CD4-positive, alpha-beta T cell treated with Interleukin-17A for 1 hour (primary cell): ENCODE data around the gene AAK1.
"Not testable (repeated sequence)": the region's sequence is repeated elsewhere in the genome, so short reads cannot be mapped to it uniquely, and the experiment has no call there.

Experiments used
- DNase-seq: peaks from one replicate; pipeline ENCODE4 v3.0.0-alpha.2; 2020

AAK1 gene

GRCh38 chr2:69592511-69592910 is 51.0 kb downstream of the AAK1 start:
- no peak for DNase-seq

DNA sequence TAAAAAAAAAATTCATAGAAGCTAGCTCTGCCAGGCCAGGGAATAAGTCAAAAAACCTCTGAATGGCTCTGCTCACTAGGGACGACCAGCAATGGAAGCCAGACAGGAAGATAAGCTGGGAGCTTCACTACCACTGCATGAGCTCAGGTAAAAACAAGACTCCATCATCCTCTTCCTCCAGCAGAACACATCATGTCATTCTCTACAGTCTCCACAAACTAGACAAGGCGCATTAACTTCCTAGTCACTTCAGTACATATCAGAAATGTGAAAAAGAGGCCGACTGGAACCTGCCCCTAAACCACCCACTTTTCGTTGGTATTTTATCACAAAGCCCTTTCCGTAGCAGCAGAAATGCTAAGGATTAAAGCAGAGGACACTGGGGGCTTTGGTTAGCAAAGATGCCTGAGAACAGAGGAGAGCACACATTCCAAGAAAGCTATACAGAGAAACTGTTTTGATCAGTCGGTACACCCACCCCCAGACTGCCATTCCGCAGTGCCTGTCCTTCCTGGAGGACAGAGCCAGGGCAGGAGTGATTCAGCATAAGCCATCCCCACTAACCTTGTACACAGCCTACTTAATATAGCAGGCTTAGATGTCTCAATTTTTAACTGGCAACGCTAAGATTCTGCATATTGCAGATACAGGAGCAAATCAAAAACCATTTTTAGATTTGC is 53.4 kb downstream of the AAK1 start:
- no peak for DNase-seq

GRCh38 chr2:69588945-69589344 is 54.6 kb downstream of the AAK1 start:
- no peak for DNase-seq

GRCh38 chr2:69588403-69588802 is 55.1 kb downstream of the AAK1 start:
- DNase-seq, result no peak

DNA sequence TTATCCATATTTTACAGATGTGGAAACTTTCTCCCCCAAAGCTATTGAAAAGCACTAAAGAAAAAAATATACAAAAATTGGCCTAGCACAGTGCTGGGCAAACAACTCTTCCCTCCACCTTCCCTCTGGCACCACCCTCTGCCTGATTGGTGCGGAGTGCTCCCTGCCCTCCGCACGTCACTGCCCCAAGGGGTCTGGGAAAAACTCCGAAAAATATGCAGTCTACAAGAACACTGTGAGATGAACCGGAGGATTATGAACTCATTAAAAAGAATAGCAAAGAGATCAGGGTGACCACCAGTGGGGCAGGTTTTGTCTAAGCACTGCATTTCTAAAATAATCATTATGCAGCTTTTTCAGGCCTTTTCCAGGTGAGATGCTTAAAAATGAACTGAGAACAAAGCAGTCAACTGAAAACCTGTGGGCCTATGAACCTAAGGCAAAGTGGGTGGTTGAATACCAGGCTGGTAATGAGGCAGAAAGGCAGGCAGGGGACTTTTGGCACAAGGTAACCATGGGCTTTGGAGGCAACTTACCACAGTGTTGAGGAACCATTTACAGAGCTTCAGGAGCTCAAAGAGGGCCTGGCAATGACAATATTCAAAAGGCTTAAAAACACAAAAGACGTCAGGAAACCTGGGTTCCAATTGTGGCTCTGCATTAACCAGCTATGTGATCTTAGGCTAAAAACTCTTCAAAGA is 57.5 kb downstream of the AAK1 start:
- no peak for DNase-seq

GRCh38 chr2:69584127-69584889 is 59.2 kb downstream of the AAK1 start:
- no peak for DNase-seq

DNA sequence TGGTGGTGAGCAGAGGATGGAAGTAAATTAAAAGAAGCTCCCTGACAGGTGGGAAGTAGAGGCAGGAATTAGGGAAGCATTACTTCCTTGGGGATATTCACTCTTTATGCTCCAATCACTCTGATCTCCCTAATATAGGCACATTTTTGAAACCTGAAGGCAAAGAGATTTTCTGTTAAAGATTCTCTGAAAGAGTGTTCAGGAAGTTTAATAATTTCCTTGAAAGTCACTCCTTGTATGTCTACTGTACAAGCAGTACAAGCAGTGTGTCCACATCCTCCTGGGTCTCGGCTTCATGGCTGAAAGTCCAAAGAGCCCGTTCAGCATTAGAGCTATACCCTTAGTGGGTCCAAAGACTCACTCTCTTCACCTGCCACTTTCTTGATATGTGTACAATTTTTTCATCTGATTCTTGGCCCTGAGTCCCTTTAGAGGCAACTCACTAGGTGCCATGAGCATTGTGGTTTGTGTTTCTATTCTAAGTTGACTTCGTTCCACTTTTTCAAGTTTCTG is 60.2 kb downstream of the AAK1 start:
- no peak for DNase-seq

DNA sequence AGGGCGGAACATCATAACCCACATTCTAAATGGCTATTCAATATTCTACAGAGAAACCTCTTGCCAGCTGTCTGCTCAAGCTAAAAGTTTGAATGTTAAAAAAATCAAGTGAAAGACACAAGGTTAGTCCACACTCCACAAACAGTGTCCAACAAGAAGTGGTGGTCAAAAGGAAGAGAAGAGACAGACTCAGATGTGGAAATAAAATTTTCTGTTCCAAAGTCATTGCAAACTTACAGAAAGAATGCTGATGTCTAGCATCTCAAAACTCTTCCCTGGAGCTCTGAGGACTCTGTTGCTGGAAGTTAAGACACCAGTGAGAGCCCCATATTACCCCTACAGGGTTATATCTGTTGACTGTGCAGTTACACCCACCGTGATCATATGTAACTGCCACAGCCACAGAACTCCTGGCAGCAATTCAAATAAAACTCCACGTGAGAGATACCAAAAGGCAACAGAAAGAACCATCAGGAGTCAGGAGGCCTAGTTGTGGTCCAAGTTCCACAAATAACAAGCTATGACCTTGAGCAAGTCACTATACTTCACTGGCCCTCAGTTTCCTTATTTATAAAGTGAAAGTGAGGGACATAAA is 60.9 kb downstream of the AAK1 start:
- DNase-seq, result no peak

DNA sequence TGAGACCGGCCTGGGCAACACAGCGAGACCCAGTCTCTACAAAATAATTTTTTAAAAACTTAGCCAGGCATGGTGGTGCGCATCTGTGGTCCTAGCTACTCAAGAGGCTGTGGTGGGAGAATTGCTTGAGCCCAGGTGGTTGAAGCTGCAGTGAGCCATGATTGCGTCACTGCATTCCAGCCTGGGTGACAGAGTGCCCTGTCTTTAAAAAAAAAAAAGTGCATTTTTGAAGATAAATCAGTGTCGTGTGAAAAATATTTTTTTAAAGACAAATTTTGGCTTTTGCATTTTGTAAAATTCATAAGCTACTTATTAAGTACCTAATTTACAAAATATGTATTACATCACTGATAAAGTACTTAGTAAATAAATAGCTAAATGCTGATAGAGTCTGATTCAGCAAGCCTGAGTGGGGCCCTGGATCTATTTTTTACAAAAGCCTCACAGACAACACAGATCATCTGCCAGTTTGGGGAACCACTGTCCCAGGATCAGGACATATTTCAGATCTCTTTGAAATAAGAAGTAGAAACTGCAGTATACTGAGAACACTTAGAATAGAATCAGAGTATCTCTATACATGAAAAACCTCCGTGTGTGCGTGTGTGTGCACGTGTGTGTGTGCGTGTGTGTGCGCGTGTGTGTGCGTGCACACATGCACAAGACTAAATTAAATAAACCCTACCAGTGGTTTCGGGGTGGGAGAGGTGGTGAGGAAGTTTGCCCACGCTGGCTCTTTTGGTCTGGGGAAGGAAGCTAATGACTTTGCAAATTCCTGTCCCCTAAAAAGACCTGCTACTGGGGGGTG is 61.6 kb downstream of the AAK1 start:
- no peak for DNase-seq

- DNase-seq, result no peak
Measured at GRCh38 chr2:69580486-69580885, 63.1 kb downstream of the AAK1 start.

- DNase-seq, result no peak
Measured at GRCh38 chr2:69579536-69579935, 64.0 kb downstream of the AAK1 start.

DNA sequence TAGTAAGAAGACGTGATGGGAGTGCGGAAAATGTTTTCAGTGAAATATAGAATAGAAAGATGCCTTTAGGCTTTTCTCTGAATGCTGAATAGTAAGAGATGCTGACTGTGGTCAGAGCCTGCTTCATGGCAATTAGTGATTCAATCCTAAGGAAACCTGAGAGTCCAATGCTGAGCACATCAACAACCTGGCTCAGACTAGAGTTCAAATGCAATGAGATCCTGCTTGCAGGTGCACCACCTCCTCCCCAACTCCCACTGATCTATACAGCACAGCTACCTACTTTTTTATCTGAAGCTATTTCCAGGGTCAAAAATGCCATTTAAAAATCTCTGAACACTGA is 65.4 kb downstream of the AAK1 start:
- no peak for DNase-seq

GRCh38 chr2:69577467-69578197 is 65.9 kb downstream of the AAK1 start:
- DNase-seq, result no peak

DNA sequence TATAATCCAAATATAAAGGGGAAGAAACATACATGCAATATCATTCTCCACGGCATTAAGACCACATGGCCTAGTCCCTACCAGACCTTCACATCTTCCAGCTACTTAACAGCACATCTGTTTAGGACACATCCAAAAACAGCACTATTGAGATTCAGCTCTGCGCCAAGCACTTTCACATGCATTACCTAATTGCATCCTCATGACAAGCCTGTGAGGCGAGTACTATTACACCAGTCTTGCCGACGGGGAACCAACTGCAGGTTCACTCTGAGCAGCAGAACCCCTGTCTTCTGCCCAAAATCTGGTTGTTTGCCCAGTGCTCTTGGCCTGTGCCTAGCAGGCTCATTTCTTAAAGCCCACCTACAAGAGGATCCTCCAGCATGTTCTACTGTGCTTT is 66.7 kb downstream of the AAK1 start:
- DNase-seq, result no peak

DNA sequence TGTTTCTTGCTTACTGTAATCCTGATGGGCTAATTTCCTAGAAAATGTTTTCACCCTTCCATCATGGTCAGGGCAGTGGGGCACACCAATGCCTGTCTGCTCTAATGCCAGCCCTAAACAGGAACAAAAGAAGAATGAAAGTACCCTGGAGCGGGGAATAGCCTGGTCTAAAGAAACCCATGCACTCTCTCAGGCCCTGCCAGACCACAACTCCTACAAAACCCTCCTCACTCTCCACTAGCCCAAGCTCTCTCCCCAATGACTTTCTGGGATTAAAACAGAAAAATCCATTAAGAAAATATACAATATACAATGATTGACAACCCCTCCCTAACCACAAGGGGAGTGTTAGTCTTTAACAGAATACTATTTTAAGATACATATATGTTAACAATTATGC is 67.6 kb downstream of the AAK1 start:
- no peak for DNase-seq

GRCh38 chr2:69575371-69575770 is 68.2 kb downstream of the AAK1 start:
- DNase-seq, result not testable (repeated sequence)

DNA sequence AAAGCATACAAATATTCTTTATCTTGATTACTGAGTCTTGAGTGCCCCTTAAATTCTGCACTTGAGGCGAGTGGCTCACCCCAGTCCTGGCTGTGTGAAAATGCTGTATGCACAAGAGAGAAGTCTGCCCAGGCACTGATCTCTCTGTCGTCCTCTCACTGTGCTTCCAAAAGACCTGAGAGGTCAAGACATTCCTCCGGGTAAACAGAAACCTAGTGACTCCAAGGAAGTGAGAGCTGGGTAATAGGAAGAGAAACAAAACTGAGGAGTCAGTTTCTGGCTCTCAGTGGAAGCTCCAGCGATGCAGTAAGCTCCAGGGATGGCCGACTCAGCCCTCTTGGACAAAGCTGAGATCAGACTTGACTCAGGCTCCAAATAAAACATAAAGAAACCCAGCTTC is 70.9 kb downstream of the AAK1 start:
- DNase-seq, result no peak

DNA sequence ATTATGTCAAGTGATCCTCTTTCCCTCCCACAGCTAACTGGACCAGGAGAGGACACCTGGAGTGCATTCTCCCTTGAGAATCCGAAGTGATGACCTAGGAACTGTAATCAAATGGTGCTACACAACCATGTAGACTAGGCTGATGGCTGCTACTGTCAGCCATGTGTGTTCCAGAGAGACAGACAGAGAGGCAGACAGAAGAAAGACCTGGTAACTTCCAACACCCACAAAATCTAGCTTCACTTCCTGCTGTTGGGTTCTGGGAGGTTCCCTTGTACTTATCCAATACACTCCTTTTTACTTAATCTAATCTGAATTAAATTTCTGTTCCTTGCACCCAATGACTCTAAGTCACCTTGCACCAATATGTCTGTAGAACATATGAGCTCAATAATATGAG is 72.3 kb downstream of the AAK1 start:
- DNase-seq, result no peak

DNA sequence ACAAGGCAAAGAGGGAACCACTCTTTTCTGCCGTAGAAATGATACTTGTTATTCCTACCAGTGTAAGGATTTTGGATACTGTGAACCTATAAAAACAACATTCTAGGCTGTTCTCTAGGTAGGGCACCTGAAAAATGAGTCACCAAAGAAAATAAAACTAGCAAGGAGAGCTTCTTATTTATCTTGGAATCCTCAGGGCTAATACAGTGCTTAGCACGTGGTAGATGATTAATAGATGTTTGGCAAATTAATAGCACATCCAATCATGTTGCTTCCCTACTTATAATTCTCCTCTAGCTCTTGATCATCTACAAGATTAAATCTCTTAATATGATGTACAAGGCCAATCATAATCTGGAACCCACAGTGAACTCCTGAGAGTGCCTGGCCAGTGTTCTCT is 73.1 kb downstream of the AAK1 start:
- DNase-seq, result no peak

DNA sequence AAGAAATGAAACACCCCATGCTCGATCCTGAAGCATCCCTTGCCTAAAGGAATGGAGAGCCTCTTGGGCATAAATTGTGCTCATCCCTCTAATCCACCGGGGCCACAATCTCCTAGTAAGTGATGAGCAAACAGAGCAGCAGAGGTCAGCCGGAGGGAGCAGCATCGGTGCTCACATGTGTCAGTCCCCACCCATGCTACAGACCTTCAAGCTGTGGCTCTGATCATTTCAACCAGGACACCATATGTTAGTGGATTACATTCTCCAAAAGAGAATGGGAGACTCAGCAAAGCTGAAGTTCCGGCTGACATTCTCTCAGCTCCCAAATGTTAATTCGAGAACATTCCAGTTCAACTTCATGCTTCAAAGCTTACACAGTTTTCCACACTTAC is 75.6 kb downstream of the AAK1 start:
- no peak for DNase-seq

DNA sequence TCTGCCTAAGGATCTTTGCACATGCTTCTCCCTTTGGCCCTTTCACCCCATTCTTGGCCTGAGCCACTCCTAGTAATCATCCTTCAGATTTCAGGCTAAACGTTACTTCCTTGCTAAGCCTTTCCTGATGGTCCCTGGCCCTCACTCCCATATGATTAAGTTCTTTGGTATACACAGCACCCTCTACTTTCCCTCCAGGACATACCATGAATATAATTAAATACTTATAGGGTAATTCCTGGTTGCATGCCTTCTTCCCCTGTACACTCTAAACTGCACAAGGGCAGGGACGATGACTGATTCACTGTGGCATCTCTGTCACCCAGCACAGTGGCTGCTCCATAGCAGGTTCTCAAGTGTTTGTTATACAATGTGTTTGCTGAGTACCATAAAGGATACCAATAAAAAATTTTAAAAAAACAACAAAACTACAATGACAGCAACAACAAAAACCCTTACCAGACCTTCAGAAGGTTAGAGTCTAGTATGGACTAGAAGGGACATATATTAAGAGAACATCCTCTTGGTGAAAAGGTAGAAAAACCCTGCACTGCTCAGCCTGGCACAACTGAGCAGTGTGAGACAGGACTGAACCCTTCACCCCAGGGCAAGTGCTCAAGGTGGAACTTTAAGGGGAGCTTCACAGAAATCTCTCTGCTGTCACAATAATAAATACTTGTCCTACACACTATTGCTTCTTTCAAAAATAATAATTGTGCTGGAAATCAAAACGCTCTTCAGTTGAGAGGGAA is 76.2 kb downstream of the AAK1 start:
- no peak for DNase-seq
